HG02970 (cell line): ENCODE results near the gene PDGFRB.

ENCODE experiments used
- ATAC-seq: cut with Tn5 transposase; IDR thresholded peaks from one replicate; pipeline ENCODE4 v1.9.1; 2021; ENCODE audit warnings: mild to moderate bottlenecking, moderate library complexity, moderate number of reproducible peaks; ENCODE audit not compliant: unreplicated experiment, low FRiP score

The PDGFRB gene

DNA sequence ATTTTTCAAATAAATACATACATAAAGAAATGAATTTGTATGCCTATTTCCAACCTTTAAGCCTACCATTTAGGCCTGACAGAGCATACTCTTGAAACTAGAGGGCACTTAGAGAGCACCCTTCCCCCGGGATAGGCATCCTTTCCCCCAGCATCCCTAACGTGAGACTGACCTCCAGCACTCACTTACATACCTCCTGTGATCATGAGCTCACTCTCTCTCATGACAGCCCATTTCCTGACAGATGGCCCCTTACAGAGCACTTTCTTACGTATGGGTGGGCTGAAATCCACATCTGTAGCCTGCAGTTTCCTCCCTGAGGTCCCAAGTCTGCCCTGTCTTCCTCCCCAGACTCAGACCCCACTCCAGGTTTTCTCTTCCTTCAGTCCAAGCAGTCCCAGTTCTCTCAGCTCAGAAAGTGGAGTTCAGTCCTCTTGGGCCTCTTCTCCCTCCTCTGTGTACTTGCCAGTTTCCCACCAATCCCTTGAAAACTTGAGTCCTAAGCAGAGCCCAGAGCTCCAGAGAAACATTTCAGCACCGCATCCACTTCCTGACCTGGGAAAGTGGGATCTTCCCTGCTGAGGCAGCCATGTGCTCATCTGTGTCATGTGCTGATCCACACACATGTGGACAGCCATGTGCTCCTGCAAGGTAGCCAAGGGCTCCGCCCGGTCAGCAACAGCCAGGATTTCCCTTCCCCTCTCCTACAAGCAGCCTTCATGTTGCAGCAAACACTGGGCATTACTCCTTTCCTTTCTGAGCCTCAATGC lies 8.8 kb upstream of the PDGFRB start:
- ATAC-seq = no peak

DNA sequence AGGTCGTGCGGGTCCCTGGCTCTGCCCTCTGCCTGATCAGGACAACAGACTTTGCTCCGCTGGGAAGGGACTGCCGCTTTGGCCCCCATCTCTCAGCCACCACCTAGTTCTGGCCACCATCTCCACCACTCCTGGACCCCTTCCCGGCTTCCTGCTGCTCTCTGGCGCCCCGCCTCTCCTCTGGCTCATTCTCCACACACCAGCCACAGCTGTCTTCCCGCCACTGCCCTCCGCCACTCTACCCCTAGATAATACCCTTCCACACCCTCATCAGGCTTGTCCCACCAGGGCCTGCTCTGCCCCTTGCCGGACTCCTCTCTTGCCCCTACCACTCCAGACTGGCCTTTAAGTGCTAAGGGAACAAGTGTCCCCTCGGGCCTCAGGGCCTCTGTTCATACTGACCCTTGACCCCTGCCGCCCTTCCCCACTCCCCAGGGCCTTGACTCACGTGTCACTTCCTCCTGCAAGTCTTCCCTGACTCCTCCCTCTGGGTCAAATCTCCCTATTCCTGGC lies 8.0 kb upstream of the PDGFRB start:
- ATAC-seq = no peak

GRCh38 chr5:150163035-150163434 lies 7.4 kb upstream of the PDGFRB start:
- no peak for ATAC-seq

GRCh38 chr5:150162142-150162513 lies 6.5 kb upstream of the PDGFRB start:
- ATAC-seq = no peak

GRCh38 chr5:150161242-150162141 lies 5.8 kb upstream of the PDGFRB start:
- ATAC-seq = peak; percentile 52

DNA sequence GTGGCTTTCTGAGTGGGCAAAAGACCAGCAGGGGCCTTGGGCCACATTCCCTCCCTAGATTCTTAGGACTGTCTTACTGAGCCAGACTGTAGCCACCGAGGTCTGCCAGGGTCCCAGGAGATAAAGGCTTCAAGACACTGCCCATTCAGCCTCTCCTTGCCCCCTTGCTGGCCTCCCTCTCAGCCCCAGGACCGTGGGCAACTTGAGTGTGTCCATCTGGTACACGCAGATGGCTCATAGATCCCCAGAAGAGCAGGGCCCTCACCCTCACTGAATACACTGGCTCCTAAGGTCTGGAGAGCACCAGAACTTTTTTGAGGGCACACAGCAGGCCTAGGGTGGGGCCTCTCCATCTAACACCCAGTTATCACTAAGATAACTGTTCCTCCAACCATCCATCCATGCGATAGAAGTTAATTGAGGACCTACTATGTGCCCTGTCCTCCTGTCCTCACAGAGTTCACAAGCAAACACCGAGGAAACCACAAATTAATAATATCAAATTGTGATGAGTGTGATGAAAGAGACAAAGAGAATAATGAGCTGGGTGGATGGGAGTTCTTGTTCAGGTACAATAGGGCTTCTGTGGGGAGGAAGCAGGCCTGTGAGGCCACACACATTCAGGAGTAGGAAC lies 4.9 kb upstream of the PDGFRB start:
- no peak for ATAC-seq

GRCh38 chr5:150159741-150160179 lies 4.1 kb upstream of the PDGFRB start:
- no peak for ATAC-seq

GRCh38 chr5:150159031-150159430 lies 3.4 kb upstream of the PDGFRB start:
- ATAC-seq = no peak

- no peak for ATAC-seq
Measured at GRCh38 chr5:150158170-150158949, 2.7 kb upstream of the PDGFRB start.

GRCh38 chr5:150157168-150157567 lies 1.5 kb upstream of the PDGFRB start:
- ATAC-seq = no peak

GRCh38 chr5:150156540-150156939 lies 895 bp upstream of the PDGFRB start:
- no peak for ATAC-seq

DNA sequence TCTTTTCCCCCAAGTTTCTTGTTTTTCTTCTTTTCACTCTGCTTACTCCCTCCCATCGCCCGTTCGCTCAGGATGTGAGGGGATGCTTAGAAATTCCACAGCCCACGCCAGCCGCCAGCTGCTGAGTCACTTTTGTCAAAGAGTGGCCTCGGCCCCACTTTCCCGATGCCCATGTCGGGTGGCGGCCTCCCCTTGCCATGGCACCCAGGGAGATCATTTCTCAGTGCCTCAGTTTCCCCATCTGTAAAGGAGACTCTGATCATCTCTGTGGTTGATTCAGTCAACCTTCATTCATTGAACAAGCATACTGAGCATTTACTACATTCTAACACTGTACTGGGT lies 353 bp upstream of the PDGFRB start:
- ATAC-seq = no peak

DNA sequence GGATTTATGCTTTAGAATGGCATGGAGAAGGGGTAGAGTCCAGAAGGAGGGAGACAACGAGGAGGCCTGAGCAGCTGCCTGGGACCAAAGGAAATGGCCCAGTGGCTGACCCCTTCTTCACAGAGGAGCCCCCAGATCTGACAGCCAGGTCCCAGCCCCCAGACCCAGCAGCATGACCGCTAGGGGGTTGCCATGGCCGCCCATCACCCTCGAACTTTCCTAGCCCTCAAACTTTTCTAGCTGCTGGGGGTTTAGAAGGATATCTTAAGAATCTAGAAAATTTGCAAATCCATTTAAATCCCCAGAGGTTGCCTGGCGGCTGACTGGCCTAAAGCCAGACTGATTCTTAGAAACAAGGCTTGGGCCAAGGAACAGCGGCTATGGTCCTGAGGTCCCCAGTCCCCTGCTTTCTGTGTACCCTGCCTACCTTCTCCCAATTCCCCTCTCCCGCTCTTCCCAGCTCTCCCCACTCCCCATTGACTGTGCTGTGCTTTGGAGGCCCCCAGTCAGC lies 972 bp downstream of the PDGFRB start:
- ATAC-seq = no peak

- no peak for ATAC-seq
Measured at GRCh38 chr5:150153957-150154617, 1.6 kb downstream of the PDGFRB start.

- no peak for ATAC-seq
Measured at GRCh38 chr5:150153483-150153882, 2.2 kb downstream of the PDGFRB start.

DNA sequence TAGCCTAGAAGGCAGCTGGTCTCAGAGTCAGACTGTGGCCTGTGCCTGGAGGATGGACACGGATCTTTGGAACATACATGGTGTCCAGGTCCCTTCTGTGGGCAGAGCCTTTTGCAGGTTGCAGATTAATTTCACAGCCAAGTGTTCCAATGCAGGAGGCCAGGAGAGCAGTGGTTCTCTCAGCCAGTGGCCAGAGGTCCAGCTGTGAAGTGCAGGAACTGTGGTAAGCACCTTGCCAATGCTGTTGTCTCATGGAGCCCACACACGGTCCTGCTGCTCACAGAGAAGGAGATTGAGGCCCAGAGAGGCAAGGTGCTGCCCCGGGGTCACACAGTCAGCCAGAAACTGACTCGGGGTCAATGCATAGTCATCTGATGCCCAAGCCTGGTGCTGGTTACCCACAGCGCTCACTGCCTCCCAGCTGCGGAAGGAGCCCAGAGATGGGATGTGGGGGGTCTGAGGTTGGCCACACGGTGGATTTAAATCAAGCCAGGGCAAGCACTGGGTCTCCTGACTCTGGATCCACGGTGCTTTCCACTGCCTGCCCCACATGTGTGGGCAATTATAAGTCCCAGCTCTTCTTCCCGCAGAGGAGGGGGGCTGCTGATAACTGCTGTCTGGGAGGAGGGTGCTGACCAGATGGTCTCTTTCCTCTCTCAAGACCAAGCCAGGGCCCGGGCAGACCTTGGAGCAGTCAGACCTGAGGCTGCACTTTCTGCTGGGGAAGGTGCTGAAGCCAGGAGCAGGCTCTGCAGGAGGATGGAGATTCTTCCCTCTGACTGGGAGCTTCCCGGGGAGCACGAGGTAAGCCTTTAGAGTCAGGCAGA lies 2.8 kb downstream of the PDGFRB start:
- no peak for ATAC-seq

GRCh38 chr5:150149618-150150017 lies 6.0 kb downstream of the PDGFRB start:
- no peak for ATAC-seq

DNA sequence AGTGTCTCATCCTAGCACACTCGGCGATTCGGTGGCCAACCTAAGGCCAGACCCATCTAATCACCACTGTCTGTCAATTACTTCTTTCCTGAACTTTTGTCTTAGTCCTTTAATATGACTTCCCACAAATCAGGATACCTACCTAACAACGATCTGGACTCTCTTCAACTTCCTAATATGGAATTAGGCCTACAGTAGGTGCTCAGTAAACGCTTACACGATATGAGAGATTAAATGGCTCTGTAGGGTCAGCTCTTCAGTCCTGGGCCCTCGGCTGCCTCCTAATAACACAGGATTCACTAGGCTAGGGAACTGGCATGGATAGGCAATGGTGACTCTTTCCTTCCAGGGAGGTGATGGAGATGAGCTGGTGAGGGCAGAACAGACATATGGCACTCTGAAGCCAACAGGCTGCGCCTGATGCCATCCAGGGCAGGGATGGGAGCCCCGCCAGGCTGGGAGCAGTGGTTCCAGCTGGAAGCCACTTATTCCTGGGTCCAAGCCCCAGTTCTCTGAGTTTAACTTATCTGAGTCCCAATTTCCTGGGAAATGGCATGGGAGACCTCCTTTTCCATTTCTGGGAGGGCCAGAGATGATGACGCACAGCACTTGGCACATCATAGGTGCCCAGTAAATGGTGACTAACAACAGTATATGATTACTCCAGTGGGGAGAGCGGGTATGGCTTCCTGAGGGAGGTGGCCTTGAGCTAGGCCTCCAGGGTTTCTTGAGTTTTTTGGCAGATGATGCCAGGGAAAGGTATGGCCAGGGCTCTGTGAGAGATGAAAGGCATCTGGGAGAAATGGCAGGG lies 7.3 kb downstream of the PDGFRB start:
- ATAC-seq = no peak
